GM08714 (cell line): ENCODE results near the gene NCAPD3.

ENCODE experiments used
- H3K4me3 ChIP-seq: fragments of 200-500 bp; sonication (Bioruptor generic); 2 replicates; pipeline ENCODE4 v1.5.1; 2014; ENCODE audit warnings: mild to moderate bottlenecking, low read length, inconsistent platforms
- ZNF274 ChIP-seq: IDR thresholded peaks from 2 replicates; pipeline ENCODE4 v1.6.1; 2012; ENCODE audit warnings: mild to moderate bottlenecking, low read depth, low read length

Gene NCAPD3

DNA sequence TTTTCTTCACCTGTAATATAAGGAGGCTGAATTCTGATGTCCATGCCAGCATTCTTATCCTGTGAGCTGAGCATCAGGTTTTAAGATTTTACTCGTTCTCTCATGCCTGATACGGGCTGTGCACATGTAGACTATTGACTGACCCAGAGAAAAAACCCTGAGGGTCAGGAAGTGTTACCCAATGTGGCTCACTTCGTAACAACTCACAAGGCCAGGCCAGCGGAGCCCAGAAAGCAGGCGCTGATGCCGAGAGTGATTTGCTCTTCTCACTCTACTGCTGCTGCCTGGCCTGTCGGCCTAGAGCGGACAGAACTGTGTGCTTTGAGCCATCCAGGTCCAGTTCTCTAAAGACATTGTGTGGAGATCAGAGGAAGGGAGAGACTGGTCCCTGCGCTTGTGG lies 18.6 kb upstream of the NCAPD3 start:
- TF ChIP-seq ZNF274, result no peak
- no peak overlapping the region for H3K4me3 ChIP-seq

DNA sequence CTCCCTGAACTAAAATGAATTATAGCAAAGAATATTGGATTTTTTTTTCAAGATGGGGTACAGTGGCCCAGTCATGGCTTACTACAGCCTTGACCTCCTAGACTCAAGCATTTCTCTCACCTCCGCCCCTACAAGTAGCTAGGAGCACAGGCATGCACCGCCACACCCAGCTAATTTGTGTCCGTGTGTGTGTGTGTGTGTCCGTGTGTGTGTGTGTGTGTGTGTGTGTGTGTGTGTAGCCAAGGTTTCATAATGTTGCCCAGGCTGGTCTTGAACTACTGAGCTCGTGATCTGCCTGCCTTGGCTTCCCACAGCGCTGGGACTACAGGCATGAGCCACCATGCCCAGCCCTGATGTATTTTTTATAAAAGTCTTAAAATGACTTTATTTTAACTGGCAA lies 16.8 kb upstream of the NCAPD3 start:
- H3K4me3 ChIP-seq, result no peak overlapping the region
- no peak for TF ChIP-seq ZNF274

DNA sequence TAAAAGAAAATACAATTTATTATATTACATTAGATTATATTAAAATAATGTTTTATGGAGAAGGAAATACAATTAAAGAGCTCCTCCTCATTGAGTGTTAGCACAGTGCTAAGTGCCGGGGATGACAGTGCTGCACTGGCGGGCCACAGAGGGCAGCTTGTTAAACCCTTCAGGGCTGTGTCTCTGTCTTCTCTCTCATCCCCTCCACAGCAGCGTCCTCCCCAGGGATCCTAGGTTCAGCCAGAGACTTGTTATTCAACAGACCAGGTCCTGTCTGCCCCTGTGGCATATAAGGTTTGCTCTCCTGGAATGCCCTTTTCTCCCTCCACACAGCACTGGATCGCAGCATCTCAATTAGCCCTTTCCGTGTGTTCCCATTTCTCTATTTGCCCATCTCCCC lies 15.2 kb upstream of the NCAPD3 start:
- no peak overlapping the region for H3K4me3 ChIP-seq
- TF ChIP-seq ZNF274, result no peak

DNA sequence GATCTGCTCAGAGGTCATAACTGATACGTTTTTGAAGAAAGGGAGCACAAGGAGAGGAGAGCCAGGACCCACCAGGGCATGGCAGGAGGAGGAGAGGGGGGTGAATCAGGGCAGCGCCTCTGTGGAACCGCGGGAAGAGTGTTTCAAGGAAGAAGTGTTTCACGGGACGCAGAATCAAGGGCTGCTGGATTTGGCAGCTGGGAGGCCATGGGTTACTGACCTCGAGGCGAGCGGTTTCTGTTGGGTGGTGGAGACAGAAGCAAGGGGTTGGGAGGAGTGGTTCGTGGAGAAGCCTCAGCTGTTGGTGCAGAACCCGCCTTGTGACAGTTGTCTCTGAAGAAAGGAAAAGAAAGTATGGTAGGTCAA lies 13.8 kb upstream of the NCAPD3 start:
- TF ChIP-seq ZNF274, result no peak
- H3K4me3 ChIP-seq, result no peak overlapping the region

DNA sequence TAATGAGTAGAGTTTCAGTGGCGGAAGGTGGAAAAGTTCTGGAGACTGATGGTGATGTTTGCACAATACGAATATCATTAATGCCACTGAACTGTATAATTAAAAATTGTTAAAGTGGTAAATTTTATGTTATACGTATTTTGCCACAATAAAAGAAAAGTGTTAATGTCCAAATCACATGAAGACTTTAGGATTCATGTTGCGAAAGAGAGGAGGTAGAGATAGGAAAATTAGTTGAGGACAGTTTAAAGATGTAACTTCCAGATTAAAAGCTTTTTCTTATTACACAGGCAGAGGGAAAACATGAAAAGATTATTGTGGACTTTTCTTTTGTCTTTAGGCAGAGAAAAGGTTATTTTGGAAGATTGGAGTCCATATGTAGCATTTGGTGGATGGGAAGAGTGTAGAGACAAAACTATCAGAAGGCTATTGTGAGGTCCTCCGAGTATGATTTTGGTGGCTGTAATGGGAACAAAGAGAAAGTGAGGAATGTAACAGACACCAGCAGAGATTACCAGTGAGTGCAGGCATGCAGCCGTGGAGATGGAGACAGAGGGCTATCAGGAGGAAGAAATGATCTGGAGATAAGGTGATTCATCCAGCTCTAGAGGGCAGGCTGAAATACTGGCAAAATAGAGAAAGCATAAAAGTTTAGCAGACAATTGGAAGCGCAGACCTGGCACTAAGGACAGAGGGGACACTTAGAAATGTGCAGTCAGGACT lies 13.2 kb upstream of the NCAPD3 start:
- TF ChIP-seq ZNF274, result no peak
- no peak overlapping the region for H3K4me3 ChIP-seq

DNA sequence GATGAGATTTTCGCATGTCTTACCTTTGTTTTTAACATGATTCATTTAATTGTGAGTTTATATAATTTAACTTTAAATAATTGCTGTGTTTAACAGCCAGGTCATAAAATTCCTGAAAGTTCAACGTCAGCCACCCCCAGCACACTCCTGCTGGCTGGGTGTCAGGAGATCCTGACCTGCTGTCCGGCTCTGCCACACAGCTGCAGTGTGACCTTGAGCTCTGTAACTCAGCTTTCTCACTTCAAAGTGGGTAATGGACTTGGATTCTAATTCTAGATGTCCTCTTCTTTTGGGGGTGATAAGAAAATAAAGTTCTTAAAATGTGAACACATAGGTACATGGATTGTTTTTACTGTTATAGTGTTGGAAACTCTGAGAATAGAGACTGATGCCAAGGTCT lies 11.6 kb upstream of the NCAPD3 start:
- no peak overlapping the region for H3K4me3 ChIP-seq
- TF ChIP-seq ZNF274, result no peak

DNA sequence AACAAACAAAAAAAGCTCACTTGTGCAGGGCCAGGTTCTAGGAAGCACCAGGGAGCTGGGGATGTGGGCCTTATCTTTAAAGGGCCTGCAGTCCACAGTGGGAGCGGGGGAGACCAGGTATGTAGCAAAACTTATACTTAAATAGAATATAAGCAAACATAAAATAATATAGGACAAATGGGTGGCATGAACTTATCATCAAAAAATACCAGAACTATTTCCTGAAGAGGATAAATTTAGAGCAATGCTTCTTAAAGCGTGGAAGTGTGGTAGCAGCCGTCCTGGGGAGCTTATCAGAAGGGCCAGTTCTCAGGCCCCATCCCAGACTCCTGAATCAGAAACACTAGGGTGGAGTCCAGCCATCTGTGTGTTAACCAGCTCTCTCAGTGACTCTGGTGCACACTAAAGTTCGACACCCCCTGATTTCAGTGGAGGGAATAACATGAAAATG lies 10.0 kb upstream of the NCAPD3 start:
- no peak for TF ChIP-seq ZNF274

DNA sequence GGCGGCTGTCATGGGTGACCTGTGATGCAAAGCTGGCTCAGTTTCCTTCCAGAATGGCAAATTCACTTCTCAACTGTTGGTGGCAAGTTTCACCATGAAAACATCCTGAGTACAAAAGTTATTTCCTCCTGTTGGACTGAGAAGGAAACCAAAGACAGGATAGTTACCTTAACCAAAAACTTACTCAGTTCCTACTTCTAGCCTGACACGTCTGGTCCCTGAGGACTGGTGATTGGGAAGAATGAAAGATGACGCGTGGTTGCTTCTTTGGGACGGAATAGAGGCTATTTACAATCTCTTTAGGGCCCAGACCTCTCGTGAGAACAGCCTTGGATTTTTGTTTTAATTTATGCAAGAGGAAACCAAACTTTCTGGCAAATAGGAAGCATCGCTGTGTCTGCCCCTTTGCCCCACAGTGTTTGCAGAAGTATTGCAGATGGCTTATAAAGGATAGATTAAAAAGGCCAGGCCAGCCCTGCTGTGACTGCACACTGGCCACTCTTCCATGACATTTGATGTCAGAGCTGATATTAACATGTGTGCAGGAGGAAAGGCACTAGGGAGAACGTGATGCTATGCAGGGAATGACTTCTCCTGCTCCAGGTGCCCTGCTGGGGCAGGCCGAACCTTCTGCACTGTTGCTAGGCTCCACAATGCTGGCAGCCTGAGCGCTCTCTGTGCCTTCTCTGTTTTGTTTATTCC lies 8.3 kb upstream of the NCAPD3 start:
- TF ChIP-seq ZNF274, result no peak
- H3K4me3 ChIP-seq, result no peak overlapping the region

More for the DNA sequence above, 10.0 kb upstream of the NCAPD3 start:
- no peak overlapping the region for H3K4me3 ChIP-seq

DNA sequence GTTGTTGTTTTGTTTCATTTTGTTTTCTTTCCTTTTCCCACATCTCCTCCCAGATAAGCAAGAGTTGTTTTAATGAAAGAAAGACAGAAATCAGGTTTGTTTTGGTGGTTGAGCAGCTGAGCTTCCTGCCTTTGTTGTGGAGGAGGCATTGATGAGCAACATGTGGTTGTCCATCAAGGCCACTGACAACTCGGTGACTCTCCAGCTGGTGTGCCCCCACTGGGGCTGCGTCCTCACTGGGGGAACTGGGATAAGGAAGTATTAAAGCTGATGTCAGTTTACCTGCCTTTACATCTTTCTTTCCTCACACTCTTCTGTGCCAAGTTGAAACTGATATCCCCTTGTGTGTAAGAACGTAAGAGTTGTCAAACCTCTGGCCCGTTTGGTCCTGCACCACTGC lies 6.6 kb upstream of the NCAPD3 start:
- no peak for TF ChIP-seq ZNF274
- no peak overlapping the region for H3K4me3 ChIP-seq

DNA sequence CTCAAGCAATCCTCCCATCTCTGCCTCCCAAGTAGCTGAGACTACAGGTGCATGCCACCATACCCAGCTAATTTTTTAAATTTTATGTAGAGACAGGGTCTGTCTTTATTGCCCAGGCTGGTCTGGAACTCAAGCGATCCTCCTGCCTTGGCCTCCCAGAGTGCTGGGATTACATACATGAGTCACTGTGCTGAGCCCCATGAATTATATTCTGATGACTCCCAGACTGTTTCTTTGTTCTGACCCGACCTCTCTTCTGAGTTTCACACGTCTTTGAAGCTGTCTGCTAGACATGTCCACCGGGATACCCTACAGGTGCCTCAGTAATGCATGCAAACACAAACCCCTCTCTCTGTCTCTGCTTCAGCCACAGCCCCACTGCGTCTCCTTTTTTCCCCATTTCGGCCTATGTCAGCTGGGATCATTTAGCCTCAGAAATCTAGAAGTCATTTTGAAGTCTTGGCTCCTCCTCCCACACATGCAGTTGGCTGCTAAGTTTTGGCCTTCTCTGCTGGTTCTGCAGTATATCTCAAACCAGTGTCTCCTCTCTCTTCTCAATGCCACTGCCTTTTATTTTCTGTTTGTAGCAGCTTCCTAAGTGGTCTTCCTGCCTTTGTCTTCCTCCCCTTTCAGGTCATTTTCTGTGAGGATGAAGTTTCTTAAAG lies 5.5 kb upstream of the NCAPD3 start:
- no peak for TF ChIP-seq ZNF274
- no peak overlapping the region for H3K4me3 ChIP-seq

DNA sequence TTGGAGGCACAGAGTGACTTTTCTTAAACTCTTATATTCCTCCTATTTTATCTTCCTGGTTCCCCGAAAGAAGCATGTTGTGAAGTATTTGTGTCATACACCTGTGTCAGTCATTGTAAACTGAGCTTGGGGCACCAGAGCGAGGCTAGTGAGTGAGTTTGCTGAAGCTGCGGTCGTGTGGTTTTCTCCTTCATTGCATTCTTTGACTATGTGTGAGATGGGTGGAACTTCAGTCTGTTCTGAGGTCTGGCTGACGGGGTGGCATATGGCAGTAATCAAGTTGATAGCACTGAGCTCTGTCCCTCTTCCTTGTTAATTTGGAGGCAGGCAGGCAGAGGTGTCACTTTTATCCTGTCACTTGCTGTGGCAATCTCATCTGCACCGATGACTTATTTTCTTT lies 4.9 kb upstream of the NCAPD3 start:
- no peak for TF ChIP-seq ZNF274
- H3K4me3 ChIP-seq, result no peak overlapping the region

DNA sequence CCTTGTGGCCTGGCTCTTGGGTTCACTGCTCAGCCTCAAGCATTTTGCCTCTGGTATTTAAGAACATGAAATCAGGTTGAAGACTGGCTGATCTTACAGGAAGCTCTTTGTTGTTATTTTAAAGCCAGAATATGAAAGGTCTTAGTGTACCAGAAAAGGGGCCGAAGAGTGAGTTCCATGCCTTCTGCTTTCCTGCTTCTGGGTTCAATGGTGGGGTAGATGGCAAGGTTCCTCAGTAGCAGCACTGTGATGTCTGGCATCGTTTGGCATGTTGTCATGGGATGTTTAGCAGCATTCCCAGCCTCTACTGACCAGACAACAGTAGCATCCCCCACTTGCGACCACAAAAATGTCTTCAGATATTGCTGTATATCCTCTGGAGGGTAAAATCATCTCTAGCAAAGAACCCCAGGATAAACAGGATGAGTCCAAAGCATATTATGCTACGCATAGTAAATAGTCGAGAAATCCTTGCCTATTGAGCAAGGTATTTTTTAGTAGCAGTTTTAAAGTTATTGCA lies 3.1 kb upstream of the NCAPD3 start:
- no peak overlapping the region for H3K4me3 ChIP-seq

DNA sequence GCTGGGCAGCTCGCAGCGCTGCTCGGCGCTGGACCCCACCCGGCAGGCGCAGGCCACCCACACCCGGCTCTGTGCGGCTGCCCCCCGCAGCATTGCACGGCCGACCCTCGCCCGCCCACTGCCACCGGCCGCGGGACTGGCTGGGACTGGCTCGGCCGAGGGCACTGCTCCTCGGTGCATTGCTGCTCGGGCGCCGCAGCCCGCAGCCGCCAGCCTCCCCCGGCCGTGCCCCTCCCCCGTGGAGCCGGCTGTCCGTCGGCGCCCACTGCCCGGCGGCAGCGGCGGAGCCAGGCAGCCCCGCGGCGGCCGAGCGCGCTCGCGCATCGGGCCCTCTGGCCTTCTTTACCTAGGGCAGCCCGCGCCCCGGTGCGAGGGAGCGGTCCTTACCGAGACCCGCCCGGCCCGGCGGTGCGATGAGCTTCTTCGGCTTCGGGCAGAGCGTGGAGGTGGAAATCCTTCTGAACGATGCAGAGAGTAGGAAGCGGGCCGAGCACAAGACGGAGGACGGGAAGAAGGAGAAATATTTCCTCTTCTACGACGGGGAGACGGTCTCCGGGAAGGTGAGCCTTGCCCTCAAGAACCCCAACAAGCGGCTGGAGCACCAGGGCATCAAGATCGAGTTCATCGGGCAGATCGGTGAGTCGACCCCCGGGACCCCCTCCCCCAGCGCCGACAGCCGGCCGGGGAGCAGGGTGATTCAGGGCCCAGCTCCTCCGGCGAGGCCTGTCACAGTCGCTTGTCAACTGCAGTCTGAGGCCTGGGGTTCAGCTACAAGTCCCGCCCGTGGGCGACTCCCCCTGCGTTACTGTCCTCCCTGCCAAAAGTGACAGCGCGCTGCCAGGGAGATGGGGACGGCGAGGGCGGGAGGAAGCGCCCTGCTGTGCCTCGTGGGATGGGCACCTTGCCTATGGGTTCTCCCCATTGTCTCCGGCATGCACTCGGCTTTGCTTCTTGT lies 1.2 kb upstream of the NCAPD3 start:
- peak overlapping the region; percentile 93 for H3K4me3 ChIP-seq
- TF ChIP-seq ZNF274, result no peak

More for the DNA sequence above, 3.1 kb upstream of the NCAPD3 start:
- TF ChIP-seq ZNF274, result no peak

DNA sequence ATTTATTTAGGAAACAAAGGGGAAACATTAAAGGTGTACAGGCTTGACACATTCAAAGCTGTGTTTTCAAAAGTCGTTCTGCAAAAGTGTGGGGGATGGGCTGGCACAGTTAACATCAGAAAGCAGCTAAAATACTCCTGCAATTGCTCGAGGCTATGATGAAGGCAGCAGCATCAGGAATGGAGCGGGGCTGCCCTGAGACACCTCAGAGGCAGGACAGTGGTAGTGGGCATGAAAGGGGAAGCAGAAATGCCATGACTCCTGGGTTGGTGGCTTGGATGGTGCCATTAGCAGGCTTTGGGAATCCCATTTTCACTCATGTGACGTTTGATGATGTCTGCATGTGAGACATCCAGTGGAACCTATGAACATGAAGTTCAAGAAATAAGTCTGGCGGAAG lies 646 bp downstream of the NCAPD3 start:
- H3K4me3 ChIP-seq, result peak overlapping the region; percentile 93
- no peak for TF ChIP-seq ZNF274
